CD14-positive monocyte (primary cell): ENCODE results near the gene PHF21B. TPM values are rescaled to one million over a fixed set of nuclear protein-coding genes. Genes with fewer than 3 reads are reported as not detected.

Source experiments
- DNase-seq, 3 donors: peaks; one replicate each; pipeline ENCODE4 v3.0.0-alpha.2; 2011 to 2022
- H2AFZ ChIP-seq: 2 replicates; pipeline ENCODE4 v1.6.0; 2012; ENCODE audit warnings: mild to moderate bottlenecking, low read depth, low read length, inconsistent platforms; ENCODE audit not compliant: insufficient read depth, poor library complexity, severe bottlenecking
- H3K27ac ChIP-seq, 2 donors: 1 replicate in 1 of 2; 2 replicates in 1 of 2; pipeline ENCODE4 v1.5.1; 2012 to 2013; ENCODE audit warnings: low read length in 2 of 2, control low read depth in 1 of 2, inconsistent platforms in 1 of 2, low read depth in 1 of 2, mild to moderate bottlenecking in 1 of 2
- H3K27me3 ChIP-seq, 2 donors: one replicate each; pipeline versions ENCODE4 v1.6.0 to v1.6.1; 2011 to 2013; ENCODE audit warnings: low read length in 2 of 2; ENCODE audit not compliant: control insufficient read depth in 2 of 2, insufficient read depth in 2 of 2
- H3K36me3 ChIP-seq, 2 donors: replicated peaks in 1 of 2; 1 replicate in 1 of 2; 2 replicates in 1 of 2; pipeline versions ENCODE4 v1.5.1 to v1.6.1; 2012 to 2013; ENCODE audit warnings: low read length in 2 of 2, control low read depth in 1 of 2, inconsistent platforms in 1 of 2, mild to moderate bottlenecking in 1 of 2; ENCODE audit not compliant: insufficient read depth in 2 of 2, control insufficient read depth in 1 of 2
- H3K4me1 ChIP-seq, 2 donors: 1 replicate in 1 of 2; 2 replicates in 1 of 2; pipeline versions ENCODE4 v1.5.1 to v1.6.1; 2012 to 2013; ENCODE audit warnings: low read length in 2 of 2, control low read depth in 1 of 2, inconsistent platforms in 1 of 2, mild to moderate bottlenecking in 1 of 2, moderate library complexity in 1 of 2; ENCODE audit not compliant: insufficient read depth in 2 of 2, control insufficient read depth in 1 of 2
- H3K4me2 ChIP-seq: replicated peaks from 2 replicates; pipeline ENCODE3; 2012; ENCODE audit warnings: low read length, moderate library complexity, mild to moderate bottlenecking; ENCODE audit not compliant: poor library complexity, severe bottlenecking; ENCODE audit errors: extremely low read depth
- H3K4me3 ChIP-seq, 3 experiments: fragments of 200-600 bp in 1 of 3; sonication (generic) in 1 of 3; replicated peaks in 1 of 3; 1 replicate in 2 of 3; 2 replicates in 1 of 3; pipeline ENCODE4 v1.5.1; 2011 to 2013; ENCODE audit warnings: low read length in 3 of 3, mild to moderate bottlenecking in 3 of 3, control low read depth in 2 of 3, low read depth in 2 of 3, inconsistent platforms in 1 of 3, moderate library complexity in 1 of 3
- H3K79me2 ChIP-seq: 2 replicates; pipeline ENCODE4 v1.6.0; 2012; ENCODE audit warnings: mild to moderate bottlenecking, control low read depth, inconsistent platforms, low read length, moderate library complexity; ENCODE audit not compliant: insufficient read depth
- H3K9ac ChIP-seq: 2 replicates; pipeline ENCODE4 v1.6.0; 2017; ENCODE audit warnings: low read length, mild to moderate bottlenecking; ENCODE audit not compliant: insufficient read depth, poor library complexity, severe bottlenecking
- H3K9me3 ChIP-seq, 2 donors: replicated peaks in 1 of 2; 1 replicate in 1 of 2; 2 replicates in 1 of 2; pipeline versions ENCODE4 v1.5.1 to v1.6.1; 2012 to 2013; ENCODE audit warnings: low read length in 2 of 2, control low read depth in 1 of 2; ENCODE audit not compliant: control insufficient read depth in 1 of 2, insufficient read depth in 1 of 2
- H4K20me1 ChIP-seq: 2 replicates; pipeline ENCODE4 v1.6.0; 2012; ENCODE audit warnings: mild to moderate bottlenecking, low read length, control low read depth, moderate library complexity; ENCODE audit not compliant: insufficient read depth
- H3K27ac Mint-ChIP-seq, 7 donors: one replicate each; pipeline ENCODE4 v1.8.0; 2020; ENCODE audit warnings: mild to moderate bottlenecking in 7 of 7, mixed read lengths in 7 of 7, moderate library complexity in 6 of 7, inconsistent platforms in 2 of 7
- H3K27me3 Mint-ChIP-seq, 3 donors: one replicate each; pipeline ENCODE4 v1.8.0; 2021 to 2022; ENCODE audit warnings: low read depth in 3 of 3, mild to moderate bottlenecking in 3 of 3, mixed read lengths in 3 of 3, moderate library complexity in 3 of 3, inconsistent platforms in 1 of 3
- H3K36me3 Mint-ChIP-seq, 2 donors: one replicate each; pipeline ENCODE4 v1.8.0; 2020; ENCODE audit warnings: mixed read lengths in 2 of 2, inconsistent platforms in 1 of 2, mild to moderate bottlenecking in 1 of 2
- H3K4me1 Mint-ChIP-seq: one replicate; pipeline ENCODE4 v1.8.0; 2020; ENCODE audit warnings: mild to moderate bottlenecking, mixed read lengths
- H3K4me3 Mint-ChIP-seq, 2 donors: one replicate each; pipeline ENCODE4 v1.8.0; 2020; ENCODE audit warnings: mild to moderate bottlenecking in 2 of 2, mixed read lengths in 2 of 2, moderate library complexity in 1 of 2
- H3K9me3 Mint-ChIP-seq, 7 donors: one replicate each; pipeline ENCODE4 v1.8.0; 2020 to 2022; ENCODE audit warnings: mixed read lengths in 7 of 7, mild to moderate bottlenecking in 6 of 7, moderate library complexity in 6 of 7, inconsistent platforms in 2 of 7
- WGBS: methylation state at CpG from one replicate; pipeline ENCODE4 v1.1.5; 2013; ENCODE audit warnings: missing lambda C conversion rate; ENCODE audit not compliant: insufficient coverage; 5-methylcytosine and 5-hydroxymethylcytosine counted together
- intact Hi-C, 2 donors: fragments of 100-400 bp; cut with micrococcal nuclease; formaldehyde crosslinking; loops; one replicate each; pipeline versions ENCODE4 v1.15.0 to v1.15.1; 2023
- polyA plus RNA-seq, 3 donors: library from polyadenylated mRNA; depleted of rRNA in 1 of 3; unstranded in 2 of 3; stranded (reverse) in 1 of 3; fragments of 300-500 nt in 2 of 3; fragments of >200 nt in 1 of 3; fragmentation: Illumina TruSeq in 2 of 3; gene quantifications; 1 replicate in 2 of 3; 2 replicates in 1 of 3; pipeline ENCODE4 v1.2.3, GENCODE V29; 2012 to 2021
- TF ChIP-seq, protein P1 (sequence below): fragments of 200-600 bp; IDR thresholded peaks from one replicate; pipeline ENCODE4 v1.8.0; 2022; ENCODE audit warnings: antibody characterized with exemption, mild to moderate bottlenecking

The PHF21B gene
- polyA plus RNA-seq, 3 donors: not detected

DNA sequence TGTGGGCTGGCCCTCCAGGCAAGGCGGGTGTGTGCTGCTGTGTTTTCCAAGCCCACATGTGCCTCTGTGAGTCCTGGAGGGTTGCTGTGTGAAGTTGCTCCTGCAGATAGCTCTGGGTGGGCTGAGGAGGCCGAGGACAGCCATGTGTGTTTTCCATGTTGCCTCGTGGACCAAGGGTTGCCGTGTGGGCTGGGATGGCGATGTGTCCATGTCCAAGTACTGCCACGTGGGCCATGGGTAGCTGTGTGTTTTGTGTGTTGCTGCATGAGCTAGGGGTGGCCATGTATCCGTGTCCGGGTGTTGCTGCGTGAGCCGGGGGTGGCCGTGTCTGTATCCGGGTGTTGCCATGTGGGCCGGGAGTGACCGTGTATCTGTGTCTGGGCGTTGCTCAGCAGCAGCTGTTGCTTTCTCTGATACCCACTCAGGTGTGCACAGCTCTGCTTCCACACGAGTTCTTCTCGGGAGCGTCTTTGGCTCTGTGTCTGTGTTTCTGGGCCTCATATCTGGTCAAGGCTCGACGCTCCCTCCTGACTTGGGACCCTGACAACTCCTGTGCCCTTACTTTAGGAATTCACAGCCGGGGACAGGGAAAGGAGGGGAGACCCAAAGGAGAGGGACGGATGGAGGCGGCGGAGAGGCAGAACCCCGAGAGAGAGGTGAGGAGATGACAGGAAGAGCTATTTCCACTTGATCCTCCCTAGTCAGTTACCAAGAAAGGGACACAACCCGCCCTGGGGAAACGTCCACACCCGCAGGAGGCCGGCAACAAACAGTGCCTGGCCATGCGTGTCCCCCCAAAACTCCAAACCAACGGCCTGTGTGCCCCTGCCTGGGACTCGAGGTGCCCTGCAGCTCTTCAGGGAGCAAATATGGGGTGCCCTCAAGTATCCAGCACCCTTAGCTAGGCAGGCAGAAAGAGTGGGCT lies 83.1 kb downstream of the PHF21B start:
- H3K36me3 ChIP-seq: no peaks in the 10 kb centered on the region
- no peak overlapping the region for H3K4me2 ChIP-seq
- H2AFZ ChIP-seq: no peak overlapping the region
- H4K20me1 ChIP-seq: no peaks in the 10 kb centered on the region
- Mint-ChIP-seq H3K4me3 (no peak overlapping the region), H3K36me3 (no peaks in the 10 kb centered on the region), H3K9me3 (peaks cover 0 to 9% (median 2%) of the 10 kb centered on the region in 7 donors), H3K27ac (no peak overlapping the region), H3K27me3 (peaks cover 3 to 5% (median 4%) of the 10 kb centered on the region in 3 donors), H3K4me1 (no peaks in the 10 kb centered on the region)
- no peak for DNase-seq
- H3K9ac ChIP-seq: no peak overlapping the region
- no peaks in the 10 kb centered on the region for H3K79me2 ChIP-seq
- H3K27ac ChIP-seq: no peak overlapping the region
- intact Hi-C loops: no loop called here
- 93% methylated on average over 22 of the region's 32 CpGs for WGBS
- H3K9me3 ChIP-seq: no peaks in the 10 kb centered on the region
- no peaks in the 10 kb centered on the region for H3K4me1 ChIP-seq
- no peaks in the 10 kb centered on the region for H3K27me3 ChIP-seq
- TF ChIP-seq, protein P1, sequence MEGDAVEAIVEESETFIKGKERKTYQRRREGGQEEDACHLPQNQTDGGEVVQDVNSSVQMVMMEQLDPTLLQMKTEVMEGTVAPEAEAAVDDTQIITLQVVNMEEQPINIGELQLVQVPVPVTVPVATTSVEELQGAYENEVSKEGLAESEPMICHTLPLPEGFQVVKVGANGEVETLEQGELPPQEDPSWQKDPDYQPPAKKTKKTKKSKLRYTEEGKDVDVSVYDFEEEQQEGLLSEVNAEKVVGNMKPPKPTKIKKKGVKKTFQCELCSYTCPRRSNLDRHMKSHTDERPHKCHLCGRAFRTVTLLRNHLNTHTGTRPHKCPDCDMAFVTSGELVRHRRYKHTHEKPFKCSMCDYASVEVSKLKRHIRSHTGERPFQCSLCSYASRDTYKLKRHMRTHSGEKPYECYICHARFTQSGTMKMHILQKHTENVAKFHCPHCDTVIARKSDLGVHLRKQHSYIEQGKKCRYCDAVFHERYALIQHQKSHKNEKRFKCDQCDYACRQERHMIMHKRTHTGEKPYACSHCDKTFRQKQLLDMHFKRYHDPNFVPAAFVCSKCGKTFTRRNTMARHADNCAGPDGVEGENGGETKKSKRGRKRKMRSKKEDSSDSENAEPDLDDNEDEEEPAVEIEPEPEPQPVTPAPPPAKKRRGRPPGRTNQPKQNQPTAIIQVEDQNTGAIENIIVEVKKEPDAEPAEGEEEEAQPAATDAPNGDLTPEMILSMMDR: no peak
- no peak overlapping the region for H3K4me3 ChIP-seq

DNA sequence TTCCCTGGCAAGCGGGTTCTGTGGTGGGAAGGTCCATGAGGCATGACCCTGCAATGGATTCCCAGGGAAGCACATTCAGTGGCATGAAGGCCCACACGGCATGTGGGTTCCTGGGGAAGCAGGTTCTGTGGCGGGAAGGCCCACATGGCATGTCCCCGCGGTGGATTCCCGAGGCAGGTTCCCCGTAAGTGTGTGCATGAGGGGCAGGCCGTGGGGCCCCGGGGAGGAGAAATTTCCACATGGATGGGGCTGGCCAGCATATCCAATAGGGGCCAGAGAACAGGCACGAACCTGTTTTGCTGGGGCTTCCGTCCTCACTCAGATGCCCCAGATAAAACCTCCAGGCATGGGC lies 83.7 kb downstream of the PHF21B start:
- intact Hi-C loops: no loop called here
- no peak for DNase-seq

More for the DNA sequence above, 83.7 kb downstream of the PHF21B start:
- Mint-ChIP-seq H3K27ac (no peak overlapping the region), H3K4me1 (no peaks in the 10 kb centered on the region), H3K4me3 (no peak overlapping the region), H3K27me3 (peaks cover 3 to 5% (median 4%) of the 10 kb centered on the region in 3 donors), H3K36me3 (no peaks in the 10 kb centered on the region), H3K9me3 (peaks cover 0 to 11% (median 2%) of the 10 kb centered on the region in 7 donors)
- Histone ChIP-seq H3K9me3 (no peaks in the 10 kb centered on the region), H3K36me3 (no peaks in the 10 kb centered on the region), H2AFZ (no peak overlapping the region), H3K4me1 (no peaks in the 10 kb centered on the region), H3K27ac (no peak overlapping the region), H3K27me3 (no peaks in the 10 kb centered on the region), H3K9ac (no peak overlapping the region), H3K4me3 (no peak overlapping the region), H3K79me2 (no peaks in the 10 kb centered on the region), H3K4me2 (no peak overlapping the region), H4K20me1 (no peaks in the 10 kb centered on the region)
- TF ChIP-seq, protein P1: no peak
- WGBS: 90% methylated on average over 6 of the region's 11 CpGs
